A375 (cell line): ENCODE measurements around the gene DPRX. TPM values are rescaled to one million over a fixed set of nuclear protein-coding genes. Genes with fewer than 3 reads are reported as not detected.

ENCODE experiments used
- small RNA-seq: library from RNA; depleted of rRNA; stranded (forward); fragments of <200 nt; gene quantifications from one replicate; pipeline ENCODE3, GENCODE V24; 2014
- total RNA-seq: library from RNA; depleted of rRNA; stranded (reverse); fragments of >200 nt; shearing (Covaris generic); gene quantifications from 2 replicates; pipeline ENCODE4 v1.2.3, GENCODE V29; 2014; rRNA removed

Gene DPRX, protein sequence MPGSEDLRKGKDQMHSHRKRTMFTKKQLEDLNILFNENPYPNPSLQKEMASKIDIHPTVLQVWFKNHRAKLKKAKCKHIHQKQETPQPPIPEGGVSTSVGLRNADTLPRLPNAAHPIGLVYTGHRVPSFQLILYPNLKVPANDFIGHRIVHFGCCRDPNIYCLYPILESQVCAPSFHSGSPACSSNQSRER
- total RNA-seq: not detected in 2 replicates

DNA sequence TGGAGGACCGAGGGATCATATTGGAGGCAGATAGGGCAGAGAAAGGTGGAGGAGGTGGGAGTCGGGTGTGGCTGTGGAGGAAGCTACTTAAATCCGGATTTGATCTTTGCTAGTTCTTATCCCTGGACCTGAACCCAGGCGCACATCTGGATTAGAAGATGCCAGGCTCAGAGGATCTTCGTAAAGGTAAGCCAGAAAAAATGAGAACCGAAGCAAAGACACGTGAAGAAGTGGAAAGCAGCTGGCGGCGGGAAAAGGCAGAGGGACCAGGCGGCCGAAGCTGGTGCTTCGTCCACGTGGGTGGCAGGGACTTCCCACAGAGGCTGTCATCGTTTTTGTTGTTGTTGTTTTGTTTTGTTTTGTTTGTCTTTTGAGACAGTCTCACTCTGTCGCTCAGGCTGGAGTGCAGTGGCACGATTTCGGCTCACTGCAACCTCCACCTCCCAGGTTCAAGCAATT, at the start of gene DPRX:
Gene DPRX, plus strand, starts transcription at position 51 of the 459 bp plus-strand sequence. Its CDS starts 108 bp downstream, at position 159.

Small RNA genes lying within 50 kb of the gene (small RNA-seq; reads per million reads assigned to genes)
- gene MIR1323 (not detected), gene MIR498 (not detected), gene MIR512-1 (not detected), gene MIR512-2 (not detected), gene MIR515-1 (not detected), gene MIR515-2 (not detected), gene MIR519C (not detected), gene MIR519E (not detected), gene MIR520E (not detected), gene RNU6-698P (not detected)

Other genes with a start within 250 kb of the DPRX start
- 5.1 and 6.2 TPM in 2 replicates for gene ZNF765, start 236.8 kb upstream of the DPRX start, total RNA-seq
- 4.5 and 5.5 TPM in 2 replicates for gene ZNF761, start 200.0 kb upstream of the DPRX start, total RNA-seq
- 1.6 and 1.8 TPM in 2 replicates for gene ZNF813, start 164.3 kb upstream of the DPRX start, total RNA-seq
- gene ZNF331, start 93.9 kb upstream of the DPRX start, total RNA-seq: 9.7 and 11.6 TPM in 2 replicates
- 0.04 and 0.05 TPM in 2 replicates for gene NLRP12, start 192.3 kb downstream of the DPRX start, total RNA-seq
- 20.6 and 31.3 TPM in 2 replicates for gene MYADM, start 235.9 kb downstream of the DPRX start, total RNA-seq